GM12872 (cell line): ENCODE results near the gene CASZ1.

Experiments
- TF ChIP-seq, protein P1 (sequence below): IDR thresholded peaks from 3 replicates; pipeline ENCODE4 v1.5.1; 2011; ENCODE audit warnings: low read depth, mild to moderate bottlenecking, low read length, moderate library complexity; ENCODE audit not compliant: insufficient read depth

The CASZ1 gene

DNA sequence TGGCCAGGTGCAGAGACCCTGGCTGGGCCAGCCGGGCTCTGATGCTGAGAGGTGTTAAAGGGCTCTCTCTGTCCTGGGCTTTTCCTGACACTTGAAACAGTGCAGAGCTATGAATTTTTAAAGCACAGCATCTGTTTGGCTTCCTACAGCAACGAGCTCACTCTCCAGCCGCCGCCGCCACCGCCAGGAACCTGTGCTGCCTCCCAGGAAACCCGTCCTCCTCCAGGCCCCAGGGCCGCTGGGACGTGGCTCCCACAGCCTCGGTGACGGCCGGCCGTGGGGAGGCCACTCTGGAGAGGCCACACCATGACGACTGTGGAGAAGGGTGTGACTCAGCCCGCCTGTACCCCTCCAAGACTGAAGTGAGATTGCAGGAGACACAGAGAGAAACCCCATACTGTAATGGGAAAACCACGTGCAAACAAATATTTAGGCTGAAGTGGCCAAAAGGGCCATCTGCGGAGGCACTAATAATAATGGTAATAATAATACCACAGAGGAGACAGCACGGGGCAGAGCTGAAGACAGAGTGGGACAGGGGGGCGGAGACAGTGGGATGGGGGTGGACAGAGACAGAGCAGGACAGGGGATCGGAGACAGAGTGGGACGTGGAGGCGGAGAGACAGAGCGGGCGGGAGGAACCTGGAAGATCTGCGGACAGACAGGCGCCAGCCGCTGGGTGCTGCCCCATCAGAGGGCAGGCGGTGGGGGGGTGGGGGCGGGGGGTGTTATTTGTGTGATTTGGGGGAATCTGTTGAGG, 139.2 kb downstream of the CASZ1 start:
- TF ChIP-seq, protein P1, sequence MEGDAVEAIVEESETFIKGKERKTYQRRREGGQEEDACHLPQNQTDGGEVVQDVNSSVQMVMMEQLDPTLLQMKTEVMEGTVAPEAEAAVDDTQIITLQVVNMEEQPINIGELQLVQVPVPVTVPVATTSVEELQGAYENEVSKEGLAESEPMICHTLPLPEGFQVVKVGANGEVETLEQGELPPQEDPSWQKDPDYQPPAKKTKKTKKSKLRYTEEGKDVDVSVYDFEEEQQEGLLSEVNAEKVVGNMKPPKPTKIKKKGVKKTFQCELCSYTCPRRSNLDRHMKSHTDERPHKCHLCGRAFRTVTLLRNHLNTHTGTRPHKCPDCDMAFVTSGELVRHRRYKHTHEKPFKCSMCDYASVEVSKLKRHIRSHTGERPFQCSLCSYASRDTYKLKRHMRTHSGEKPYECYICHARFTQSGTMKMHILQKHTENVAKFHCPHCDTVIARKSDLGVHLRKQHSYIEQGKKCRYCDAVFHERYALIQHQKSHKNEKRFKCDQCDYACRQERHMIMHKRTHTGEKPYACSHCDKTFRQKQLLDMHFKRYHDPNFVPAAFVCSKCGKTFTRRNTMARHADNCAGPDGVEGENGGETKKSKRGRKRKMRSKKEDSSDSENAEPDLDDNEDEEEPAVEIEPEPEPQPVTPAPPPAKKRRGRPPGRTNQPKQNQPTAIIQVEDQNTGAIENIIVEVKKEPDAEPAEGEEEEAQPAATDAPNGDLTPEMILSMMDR: no peak

DNA sequence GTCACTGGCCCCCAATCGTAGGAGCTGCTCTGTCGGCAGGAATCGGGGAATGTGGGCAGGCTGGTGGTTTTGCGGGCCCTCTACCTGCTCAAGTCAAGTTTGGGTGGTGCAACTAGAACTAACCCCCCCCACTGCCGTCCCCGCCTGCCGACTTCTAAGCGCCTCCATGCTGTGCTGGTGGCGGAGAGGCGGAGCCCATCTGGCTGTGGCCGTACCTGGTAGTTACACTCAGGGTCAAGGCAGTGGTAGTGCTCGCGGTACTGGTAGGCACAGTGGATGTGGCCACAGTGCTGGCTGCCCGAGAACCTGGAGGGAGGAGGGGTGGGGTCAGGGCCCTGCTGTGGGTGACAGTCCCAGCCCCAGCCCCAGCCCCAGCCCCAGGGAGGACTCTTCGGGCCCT, 140.0 kb downstream of the CASZ1 start:
- TF ChIP-seq, protein P1: no peak

DNA sequence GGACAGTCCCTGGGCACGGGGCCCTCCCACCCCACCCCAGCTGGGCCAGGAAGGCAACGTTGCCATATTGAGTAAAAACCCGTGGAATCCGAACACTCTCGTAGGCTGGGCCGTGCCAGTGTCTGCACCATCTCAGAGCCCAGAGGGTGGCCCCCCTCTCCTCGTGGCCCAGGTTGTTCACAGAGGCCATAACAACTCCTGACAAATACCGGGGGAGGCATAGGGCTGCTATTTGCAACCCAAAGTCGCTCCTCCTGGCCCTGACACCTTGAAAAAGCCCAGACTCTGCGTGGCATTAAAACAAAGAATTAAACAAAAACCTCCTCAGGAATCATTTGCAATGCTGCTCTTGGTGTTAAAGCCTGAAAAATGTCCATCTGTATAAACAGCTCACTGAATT, 141.4 kb downstream of the CASZ1 start:
- TF ChIP-seq, protein P1: no peak

DNA sequence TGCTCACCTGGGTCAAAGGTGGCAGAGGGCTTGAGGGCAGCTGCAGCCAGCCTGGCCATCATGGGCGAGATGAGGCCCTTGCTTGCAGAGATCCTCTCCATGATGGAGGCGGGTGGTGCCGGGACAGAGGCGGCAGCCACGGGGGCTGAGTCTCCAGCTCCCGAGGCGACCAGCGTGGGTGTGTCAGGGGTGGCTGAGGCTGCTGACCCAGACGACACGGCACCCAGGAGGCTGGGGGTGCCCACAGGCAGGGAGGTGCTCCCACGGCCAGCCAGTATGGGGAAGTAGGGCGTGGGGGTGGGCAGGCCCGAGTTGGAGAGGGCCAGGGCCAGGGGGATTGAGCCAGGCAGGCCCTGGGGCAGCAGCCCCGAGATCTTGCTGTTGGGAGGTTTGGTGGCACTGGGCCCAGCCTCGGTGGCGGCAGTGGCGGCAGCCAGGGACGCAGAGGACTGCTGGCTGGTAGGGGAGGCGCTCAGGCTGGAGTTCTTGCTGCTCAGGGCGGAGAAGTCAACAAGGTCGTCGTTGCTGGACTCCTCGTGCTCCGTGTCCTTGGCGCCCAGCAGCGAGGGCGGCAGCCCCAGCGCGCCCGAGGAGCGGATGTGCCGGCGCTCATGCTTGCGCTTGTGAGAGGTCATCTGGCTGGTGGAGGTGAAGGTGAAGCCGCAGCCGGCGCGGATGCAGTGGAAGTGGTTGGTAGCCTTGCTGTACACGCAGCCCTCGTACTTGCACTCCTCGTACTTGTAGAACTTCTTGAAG, 142.9 kb downstream of the CASZ1 start:
- TF ChIP-seq, protein P1: no peak

DNA sequence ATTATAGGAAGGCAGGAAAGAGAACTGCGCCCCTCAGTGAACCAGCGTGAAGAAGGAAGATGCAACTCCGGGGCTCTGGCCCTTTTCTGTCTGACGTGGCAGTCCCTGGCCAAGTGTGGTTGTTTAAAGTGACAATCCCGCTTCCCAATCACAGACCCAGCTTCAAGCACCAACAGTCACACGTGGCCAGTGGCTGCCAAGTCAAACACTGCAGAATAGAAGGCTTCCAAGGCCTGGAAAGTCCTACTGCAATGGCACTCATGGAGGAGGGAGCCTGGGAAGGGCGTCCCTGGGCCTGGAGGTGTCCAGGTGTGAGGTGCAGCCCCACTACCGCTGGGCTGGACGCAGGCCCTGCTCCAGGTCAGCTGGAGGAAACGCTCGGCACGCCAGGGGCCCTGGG, 143.8 kb downstream of the CASZ1 start:
- TF ChIP-seq, protein P1: no peak

DNA sequence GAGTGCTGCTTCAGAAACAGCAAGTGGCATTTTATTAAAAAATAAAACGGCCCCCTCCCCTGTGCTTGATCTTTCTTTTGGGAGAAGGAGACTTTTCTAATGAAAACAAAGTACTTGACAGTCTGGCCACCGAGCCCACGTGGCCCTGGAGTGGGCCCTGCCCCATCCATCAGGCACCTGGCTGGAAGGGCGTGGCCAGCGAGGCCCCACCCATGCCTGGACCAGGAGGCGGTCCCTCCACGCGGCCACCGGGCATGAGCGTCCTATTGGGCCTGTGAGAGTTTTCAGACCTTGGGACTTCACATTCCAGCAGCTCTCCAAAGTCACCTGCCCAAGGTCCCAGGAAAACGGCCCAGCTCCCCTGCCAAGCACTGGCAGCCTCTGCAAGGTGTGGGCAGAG, 144.7 kb downstream of the CASZ1 start:
- TF ChIP-seq, protein P1: no peak

DNA sequence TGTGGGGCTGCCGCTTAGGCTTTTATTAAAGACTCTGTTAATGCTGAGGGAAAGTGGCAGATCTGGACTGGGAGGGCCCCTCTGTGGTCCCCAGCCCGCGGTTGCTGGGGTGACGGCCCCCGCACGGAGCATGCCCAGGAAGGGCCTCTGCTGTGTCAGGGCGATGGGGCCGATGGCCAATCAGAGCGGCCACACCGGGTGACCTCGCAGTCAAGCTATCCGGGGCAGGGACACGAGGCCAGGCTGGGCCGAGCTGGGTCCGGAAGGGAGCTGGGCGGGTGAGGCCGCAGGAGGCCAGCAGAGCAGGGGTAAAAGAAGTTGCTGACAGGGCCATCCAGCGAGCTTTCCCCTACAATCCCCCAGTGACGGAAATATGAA, 145.1 kb downstream of the CASZ1 start:
- TF ChIP-seq, protein P1: no peak
